ENCODE data around the gene MAMSTR. TPM values are rescaled to one million over a fixed set of nuclear protein-coding genes. Genes with fewer than 3 reads are reported as not detected.
"Not testable (repeated sequence)": the region's sequence is repeated elsewhere in the genome, so short reads cannot be mapped to it uniquely, and the experiment has no call there.

Gene MAMSTR
- total RNA-seq, 1 donor from 2014 or later = 2.2 TPM

- DNase-seq (ENCODE audit: low spot score) = no peak
Observed at GRCh38 chr19:48686088-48686487, 33.4 kb downstream of the MAMSTR start.

GRCh38 chr19:48685583-48685982 is 33.9 kb downstream of the MAMSTR start:
- DNase-seq (ENCODE audit: low spot score) = no peak

- DNase-seq (ENCODE audit: low spot score) = no peak
Observed at GRCh38 chr19:48683349-48683748, 36.2 kb downstream of the MAMSTR start.

- DNase-seq (ENCODE audit: low spot score) = no peak
Observed at GRCh38 chr19:48681127-48681470, 38.4 kb downstream of the MAMSTR start.

GRCh38 chr19:48680436-48681126 is 38.9 kb downstream of the MAMSTR start:
- no peak for DNase-seq (ENCODE audit: low spot score)

GRCh38 chr19:48680006-48680405 is 39.5 kb downstream of the MAMSTR start:
- not testable (repeated sequence) for DNase-seq (ENCODE audit: low spot score)

GRCh38 chr19:48678201-48678600 is 41.3 kb downstream of the MAMSTR start:
- no peak for DNase-seq (ENCODE audit: low spot score)

GRCh38 chr19:48676887-48677286 is 42.6 kb downstream of the MAMSTR start:
- DNase-seq (ENCODE audit: low spot score) = no peak

GRCh38 chr19:48676487-48676886 is 43.0 kb downstream of the MAMSTR start:
- no peak for DNase-seq (ENCODE audit: low spot score)

- DNase-seq (ENCODE audit: low spot score) = peak; percentile 82
Observed at GRCh38 chr19:48674921-48675824, 44.4 kb downstream of the MAMSTR start.

- DNase-seq (ENCODE audit: low spot score) = no peak
Observed at GRCh38 chr19:48674216-48674809, 45.2 kb downstream of the MAMSTR start.

- DNase-seq (ENCODE audit: low spot score) = no peak
Observed at GRCh38 chr19:48673436-48674100, 46.0 kb downstream of the MAMSTR start.

GRCh38 chr19:48672994-48673393 is 46.5 kb downstream of the MAMSTR start, which contains the start of gene NTN5:
NTN5 (minus strand) TSS chr19:48673017; CDS start chr19:48670986, 2,031 bp downstream.
- DNase-seq (ENCODE audit: low spot score) = no peak

GRCh38 chr19:48671446-48671995 is 48.0 kb downstream of the MAMSTR start:
- no peak for DNase-seq (ENCODE audit: low spot score)

- no peak for DNase-seq (ENCODE audit: low spot score)
Observed at GRCh38 chr19:48670699-48671445, 48.7 kb downstream of the MAMSTR start.

- no peak for DNase-seq (ENCODE audit: low spot score)
Observed at GRCh38 chr19:48669903-48670668, 49.4 kb downstream of the MAMSTR start.

GRCh38 chr19:48668761-48669160 is 50.8 kb downstream of the MAMSTR start:
- no peak for DNase-seq (ENCODE audit: low spot score)

GRCh38 chr19:48668332-48668731 is 51.2 kb downstream of the MAMSTR start:
- no peak for DNase-seq (ENCODE audit: low spot score)

GRCh38 chr19:48665786-48666185 is 53.7 kb downstream of the MAMSTR start:
- no peak for DNase-seq (ENCODE audit: low spot score)

- no peak for DNase-seq (ENCODE audit: low spot score)
Observed at GRCh38 chr19:48664476-48664875, 55.0 kb downstream of the MAMSTR start.

Measured in ureter (tissue), 1 donor.